GM18951 (cell line): ENCODE measurements around the gene SIX1.

ENCODE experiments used
- POLR2A ChIP-seq: IDR thresholded peaks from 4 replicates; pipeline ENCODE4 v1.6.1; 2011; ENCODE audit warnings: mild to moderate bottlenecking; ENCODE audit not compliant: insufficient read length, insufficient read depth; ENCODE audit errors: extremely low read depth
- in situ Hi-C: fragments of 300-500 bp; cut with MboI; formaldehyde crosslinking; loops from one replicate; pipeline ENCODE4 v1.12.0; 2022; ENCODE audit warnings: low sequenced_read_pairs, mixed read lengths, inconsistent platforms; ENCODE audit not compliant: unreplicated experiment

The SIX1 gene

GRCh38 chr14:60651796-60652673 lies 2.8 kb upstream of the SIX1 start:
- in situ Hi-C loops, result no loop called here

GRCh38 chr14:60651086-60651795 lies 2.0 kb upstream of the SIX1 start:
- in situ Hi-C loops, result no loop called here
- TF ChIP-seq POLR2A, result no peak

More at GRCh38 chr14:60651796-60652673, 2.8 kb upstream of the SIX1 start:
- no peak for TF ChIP-seq POLR2A

- TF ChIP-seq POLR2A, result no peak
- in situ Hi-C loops, result no loop called here
These were observed 1.2 kb upstream of the SIX1 start for GRCh38 chr14:60650373-60650961.

GRCh38 chr14:60649875-60650372 lies 647 bp upstream of the SIX1 start:
- in situ Hi-C loops, result loop anchor here (25.0 kb wide), 1 partner anchor 612 kb away; no protein-coding TSS in a partner anchor
- TF ChIP-seq POLR2A, result no peak

- in situ Hi-C loops, result loop anchor here (25.0 kb wide), 1 partner anchor 614 kb away; no protein-coding TSS in a partner anchor
These were observed 886 bp downstream of the SIX1 start for GRCh38 chr14:60648249-60648933.

GRCh38 chr14:60647837-60648248 lies 1.4 kb downstream of the SIX1 start:
- in situ Hi-C loops, result loop anchor here (25.0 kb wide), 1 partner anchor 614 kb away; no protein-coding TSS in a partner anchor
- no peak for TF ChIP-seq POLR2A

More at GRCh38 chr14:60648249-60648933, 886 bp downstream of the SIX1 start:
- TF ChIP-seq POLR2A, result no peak

- in situ Hi-C loops, result loop anchor here (25.0 kb wide), 1 partner anchor 615 kb away; no protein-coding TSS in a partner anchor
- TF ChIP-seq POLR2A, result no peak
These were observed 2.0 kb downstream of the SIX1 start for GRCh38 chr14:60647081-60647836.

GRCh38 chr14:60646226-60646818 lies 3.0 kb downstream of the SIX1 start:
- TF ChIP-seq POLR2A, result no peak
- in situ Hi-C loops, result loop anchor here (25.0 kb wide), 1 partner anchor 616 kb away; no protein-coding TSS in a partner anchor

GRCh38 chr14:60645126-60645741 lies 4.0 kb downstream of the SIX1 start:
- in situ Hi-C loops, result loop anchor here (25.0 kb wide), 1 partner anchor 617 kb away; no protein-coding TSS in a partner anchor
- no peak for TF ChIP-seq POLR2A

- TF ChIP-seq POLR2A, result no peak
- in situ Hi-C loops, result loop anchor here (25.0 kb wide), 1 partner anchor 618 kb away; no protein-coding TSS in a partner anchor
These were observed 4.6 kb downstream of the SIX1 start for GRCh38 chr14:60644666-60645065.

GRCh38 chr14:60643463-60644314 lies 5.6 kb downstream of the SIX1 start:
- in situ Hi-C loops, result loop anchor here (25.0 kb wide), 1 partner anchor 619 kb away; no protein-coding TSS in a partner anchor
- no peak for TF ChIP-seq POLR2A
